Fibroblast of villous mesenchyme (primary cell): ENCODE data around the gene SYNJ2. TPM values are rescaled to one million over a fixed set of nuclear protein-coding genes. Genes with fewer than 3 reads are reported as not detected.
"Not testable (repeated sequence)": the region's sequence is repeated elsewhere in the genome, so short reads cannot be mapped to it uniquely, and the experiment has no call there.

Experiments used
- DNase-seq: peaks from one replicate; pipeline ENCODE4 v3.0.0-alpha.2; 2010; ENCODE audit warnings: low read depth
- H3K4me3 ChIP-seq: 2 replicates; pipeline ENCODE4 v1.5.1; 2011; ENCODE audit warnings: low read depth, mild to moderate bottlenecking, low read length
- total RNA-seq: library from RNA; depleted of rRNA; stranded (reverse); fragments of >200 nt; gene quantifications from 2 replicates; pipeline ENCODE4 v1.2.3, GENCODE V29; 2012
- TF ChIP-seq, protein P1 (sequence below): IDR thresholded peaks from 2 replicates; pipeline ENCODE4 v1.5.1; 2012; ENCODE audit warnings: low read depth, mild to moderate bottlenecking, low read length; ENCODE audit not compliant: insufficient read depth

SYNJ2 gene
- total RNA-seq, 1 donor, result 53.1 TPM

DNA sequence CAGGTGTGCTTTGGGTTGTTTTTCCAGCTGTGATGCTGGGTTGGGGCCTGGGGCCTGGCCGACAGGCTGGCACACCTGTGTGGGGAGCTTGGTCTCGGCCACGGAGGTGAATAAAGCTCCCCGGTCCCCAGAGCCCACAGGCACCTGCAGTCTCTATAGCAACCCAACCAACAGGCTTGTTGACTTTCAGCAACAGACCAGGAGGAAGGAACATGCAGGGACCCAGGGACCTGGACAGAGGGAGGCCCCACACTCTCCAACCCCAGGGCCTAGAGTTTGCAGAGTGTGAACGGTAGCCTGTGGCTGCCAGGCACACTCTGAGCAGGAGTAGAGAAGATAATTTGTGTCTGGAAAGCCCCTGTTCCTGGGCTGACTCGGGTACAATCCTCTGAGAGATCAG is 14.6 kb upstream of the SYNJ2 start:
- DNase-seq, result no peak
- TF ChIP-seq, protein P1, sequence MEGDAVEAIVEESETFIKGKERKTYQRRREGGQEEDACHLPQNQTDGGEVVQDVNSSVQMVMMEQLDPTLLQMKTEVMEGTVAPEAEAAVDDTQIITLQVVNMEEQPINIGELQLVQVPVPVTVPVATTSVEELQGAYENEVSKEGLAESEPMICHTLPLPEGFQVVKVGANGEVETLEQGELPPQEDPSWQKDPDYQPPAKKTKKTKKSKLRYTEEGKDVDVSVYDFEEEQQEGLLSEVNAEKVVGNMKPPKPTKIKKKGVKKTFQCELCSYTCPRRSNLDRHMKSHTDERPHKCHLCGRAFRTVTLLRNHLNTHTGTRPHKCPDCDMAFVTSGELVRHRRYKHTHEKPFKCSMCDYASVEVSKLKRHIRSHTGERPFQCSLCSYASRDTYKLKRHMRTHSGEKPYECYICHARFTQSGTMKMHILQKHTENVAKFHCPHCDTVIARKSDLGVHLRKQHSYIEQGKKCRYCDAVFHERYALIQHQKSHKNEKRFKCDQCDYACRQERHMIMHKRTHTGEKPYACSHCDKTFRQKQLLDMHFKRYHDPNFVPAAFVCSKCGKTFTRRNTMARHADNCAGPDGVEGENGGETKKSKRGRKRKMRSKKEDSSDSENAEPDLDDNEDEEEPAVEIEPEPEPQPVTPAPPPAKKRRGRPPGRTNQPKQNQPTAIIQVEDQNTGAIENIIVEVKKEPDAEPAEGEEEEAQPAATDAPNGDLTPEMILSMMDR, result no peak
- no peak overlapping the region for H3K4me3 ChIP-seq

DNA sequence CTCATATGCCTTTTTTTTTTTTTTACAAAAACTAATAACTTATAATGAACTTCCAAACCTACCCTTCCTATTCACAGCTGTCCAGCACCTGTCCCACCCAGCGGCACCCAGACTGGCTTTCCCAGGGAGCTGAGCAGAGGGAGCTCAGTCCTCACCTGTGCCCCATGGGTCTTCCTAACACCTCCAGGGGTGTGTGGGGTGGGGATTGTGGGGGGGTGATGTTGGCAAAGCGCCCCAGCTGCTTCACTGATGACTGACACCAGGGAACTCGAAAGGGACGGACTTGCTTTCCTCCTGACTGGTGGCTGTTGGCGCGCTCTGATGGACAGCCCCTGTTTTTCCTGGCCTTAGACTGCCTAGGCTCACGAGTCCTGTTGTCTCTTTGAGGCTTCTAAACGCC is 14.2 kb upstream of the SYNJ2 start:
- TF ChIP-seq, protein P1, result no peak
- DNase-seq, result no peak
- no peak overlapping the region for H3K4me3 ChIP-seq

DNA sequence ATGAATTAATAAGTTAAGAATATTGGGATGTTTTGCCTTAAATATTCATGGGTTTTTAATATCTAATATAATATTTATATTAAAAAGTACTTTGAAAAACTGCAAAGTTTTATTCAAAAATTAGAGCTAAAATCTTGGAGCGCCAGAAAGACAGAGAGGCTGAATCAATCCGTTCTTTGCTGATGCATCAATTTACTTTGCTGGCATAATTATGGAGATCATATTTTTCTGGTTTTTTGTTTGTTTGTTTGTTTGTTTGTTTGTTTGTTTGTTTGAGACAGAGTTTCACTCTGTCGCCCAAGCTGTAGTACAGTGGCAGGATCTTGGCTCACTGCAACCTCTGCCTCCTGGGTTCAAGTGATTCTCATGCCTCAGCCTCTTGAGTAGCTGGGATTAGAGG is 9.5 kb upstream of the SYNJ2 start:
- DNase-seq, H3K4me3 ChIP-seq: not testable (repeated sequence)

DNA sequence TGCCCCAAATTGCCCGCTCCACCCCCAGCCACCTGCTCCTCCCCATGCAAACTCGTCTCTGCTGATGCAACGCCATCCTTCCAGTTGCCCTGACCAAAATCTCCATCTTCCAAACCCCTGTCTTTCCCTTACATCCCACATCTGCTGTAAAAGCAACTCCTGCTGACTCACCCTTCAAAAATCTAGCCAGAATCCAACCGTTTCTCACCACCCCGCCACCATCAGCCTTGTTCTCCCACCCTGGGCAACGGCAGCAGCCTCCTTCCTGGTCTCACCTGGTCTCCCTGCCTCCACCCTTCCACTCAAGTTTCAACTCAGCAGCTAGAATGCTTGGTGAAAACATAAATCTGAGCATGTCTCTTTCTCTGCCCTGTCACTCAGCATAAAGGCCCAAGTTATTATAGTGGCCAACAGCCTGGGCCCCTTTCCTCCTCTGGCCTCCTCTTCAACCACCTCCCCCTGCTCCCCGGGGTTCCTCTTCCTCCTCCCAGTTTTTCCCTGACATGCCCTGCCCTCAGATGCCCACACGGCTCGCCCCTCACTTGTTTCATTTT is 7.2 kb upstream of the SYNJ2 start:
- H3K4me3 ChIP-seq, result no peak overlapping the region
- TF ChIP-seq, protein P1, result no peak
- peak; percentile 34 for DNase-seq

DNA sequence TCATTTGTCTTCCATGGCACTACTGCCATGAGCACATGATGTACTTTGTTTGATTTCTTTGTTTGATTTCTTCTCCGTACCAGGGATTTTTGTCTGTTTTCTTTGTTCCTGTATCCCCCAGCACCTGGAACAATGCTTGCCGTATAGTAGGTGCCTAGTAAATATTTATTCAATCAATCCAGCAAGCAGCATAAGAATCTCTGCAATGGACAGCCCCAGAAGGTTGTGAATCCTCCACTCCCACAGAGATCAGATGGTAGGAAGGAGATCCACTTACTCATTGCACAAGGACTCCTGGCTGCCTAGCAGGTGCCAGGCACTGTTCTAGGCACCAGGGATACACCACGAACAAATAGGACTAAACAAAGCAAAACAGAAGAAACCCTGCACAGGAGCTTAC is 6.7 kb upstream of the SYNJ2 start:
- DNase-seq, result no peak
- no peak overlapping the region for H3K4me3 ChIP-seq
- TF ChIP-seq, protein P1, result no peak

DNA sequence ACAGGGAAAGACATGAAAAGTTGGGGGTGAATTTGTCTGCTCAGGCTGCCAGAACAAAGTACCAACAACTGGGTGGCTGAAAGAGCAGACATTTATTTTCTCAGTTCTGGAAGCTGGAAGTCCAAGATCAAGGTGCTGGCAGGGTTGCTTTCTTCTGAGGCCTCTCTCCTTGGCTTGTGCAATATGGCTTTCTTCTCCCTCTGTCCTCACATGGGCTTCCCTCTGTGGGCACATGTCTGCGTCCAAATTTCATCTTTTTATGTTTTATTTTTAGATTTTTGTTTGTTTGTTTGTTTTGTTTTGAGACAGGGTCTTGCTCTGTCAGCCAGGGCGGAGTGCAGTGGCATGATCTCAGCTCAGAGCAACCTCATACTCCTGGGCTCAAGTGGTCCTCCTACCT is 6.2 kb upstream of the SYNJ2 start:
- no peak overlapping the region for H3K4me3 ChIP-seq
- DNase-seq, result no peak
- TF ChIP-seq, protein P1, result no peak

DNA sequence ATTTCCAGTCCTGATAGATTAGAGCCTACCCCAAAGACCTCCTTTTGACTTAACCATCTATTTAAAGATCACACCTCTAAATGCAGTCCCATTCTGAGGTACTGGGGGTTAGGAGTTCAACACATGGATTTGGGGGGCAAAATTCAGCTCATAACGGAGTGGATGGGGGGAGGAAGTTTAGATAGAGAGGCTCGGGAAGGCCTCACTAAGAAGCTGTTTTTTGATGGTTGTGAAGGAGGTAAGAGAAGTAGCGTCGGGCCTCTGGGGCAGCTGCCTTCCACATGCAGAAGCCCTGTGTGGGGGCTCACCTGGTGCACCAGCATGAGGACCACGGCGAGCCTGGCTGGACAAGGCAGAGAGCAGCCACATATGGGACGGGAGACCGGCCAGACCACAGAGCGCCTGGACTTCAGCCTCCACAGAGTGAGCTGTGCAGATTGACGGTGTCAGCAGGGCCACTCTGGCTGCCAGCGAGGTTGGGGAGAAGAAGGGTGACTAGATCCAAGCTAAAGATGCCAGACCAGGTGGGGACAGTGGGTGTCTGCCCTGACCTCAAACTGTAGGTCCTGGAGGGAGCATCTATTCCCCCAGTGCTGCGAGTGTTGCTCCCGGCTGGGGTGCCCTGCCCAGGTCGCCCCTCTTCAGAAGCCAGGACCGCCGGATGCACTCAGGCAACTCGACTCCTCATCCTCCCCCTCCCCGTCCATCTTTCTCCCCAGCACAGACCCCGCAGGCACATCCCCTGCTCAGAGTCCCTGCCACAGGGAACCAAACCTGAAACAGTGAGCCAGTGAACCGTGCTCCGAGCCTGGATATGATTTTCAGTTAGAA is 5.1 kb upstream of the SYNJ2 start:
- H3K4me3 ChIP-seq, result no peak overlapping the region
- TF ChIP-seq, protein P1, result no peak
- DNase-seq, result no peak
